HEK293 (cell line): ENCODE results near the gene EXOC3.

Experiments used
- CTCF ChIA-PET: fragments of 350-600 bp; formaldehyde crosslinking; extraction: SDS; loops from one replicate; lab custom pipeline; 2021; ENCODE audit warnings: antibody characterized with exemption; lab: Yijun Ruan, JAX
- POLR2A ChIA-PET: fragments of 300-600 bp; formaldehyde crosslinking; extraction: SDS; loops from one replicate; lab custom pipeline; 2020; ENCODE audit warnings: antibody characterized with exemption, inconsistent platforms; lab: Yijun Ruan, JAX
- H3K27ac ChIP-seq: fragments of 200-500 bp; sonication (Bioruptor generic); 2 replicates; pipeline ENCODE4 v1.5.1; 2014; ENCODE audit warnings: low read depth, low read length, control low read depth, inconsistent platforms; ENCODE audit errors: extremely low read depth
- H3K36me3 ChIP-seq, 2 experiments: fragments of 200-500 bp in 1 of 2; sonication (Bioruptor generic) in 1 of 2; 1 replicate in 1 of 2; 2 replicates in 1 of 2; pipeline ENCODE4 v1.5.1; 2014 to 2017; ENCODE audit warnings: inconsistent platforms in 2 of 2, low read length in 2 of 2; ENCODE audit not compliant: control insufficient read depth in 2 of 2, insufficient read depth in 1 of 2
- H3K4me1 ChIP-seq: fragments of 200-500 bp; sonication (Bioruptor generic); 2 replicates; pipeline ENCODE4 v1.5.1; 2014; ENCODE audit warnings: mild to moderate bottlenecking, low read length, inconsistent platforms; ENCODE audit not compliant: control insufficient read depth, insufficient read depth
- H3K4me3 ChIP-seq: 2 replicates; pipeline ENCODE4 v1.5.1; 2011; ENCODE audit warnings: low read depth, mild to moderate bottlenecking, control low read depth, low read length, moderate library complexity
- H3K9me3 ChIP-seq: fragments of 200-500 bp; sonication (Bioruptor generic); 2 replicates; pipeline ENCODE4 v1.5.1; 2014; ENCODE audit warnings: low read depth, low read length, inconsistent platforms; ENCODE audit not compliant: control insufficient read depth, insufficient read depth
- GLI2 ChIP-seq: fragments of 450-650 bp; formaldehyde crosslinking; IDR thresholded peaks from 2 replicates; pipeline ENCODE4; 2017; ENCODE audit warnings: missing biosample characterization, missing genetic modification characterization, low read depth, borderline replicate concordance
- HOXA7 ChIP-seq: sonication (generic); formaldehyde crosslinking; IDR thresholded peaks from 2 replicates; pipeline ENCODE4 v1.8.1; 2022; ENCODE audit warnings: missing genetic modification reagents, borderline replicate concordance
- HOXC10 ChIP-seq: sonication (generic); formaldehyde crosslinking; IDR thresholded peaks from 2 replicates; pipeline ENCODE4 v1.8.1; 2023; ENCODE audit warnings: mild to moderate bottlenecking, missing genetic modification reagents
- MYNN ChIP-seq: fragments of 450-650 bp; formaldehyde crosslinking; IDR thresholded peaks from 2 replicates; pipeline ENCODE4 v1.5.1; 2016; ENCODE audit warnings: missing biosample characterization, missing genetic modification characterization, borderline replicate concordance
- OVOL3 ChIP-seq: fragments of 450-650 bp; formaldehyde crosslinking; IDR thresholded peaks from 2 replicates; pipeline ENCODE4 v1.5.1; 2016; ENCODE audit warnings: missing biosample characterization, missing genetic modification characterization
- PRDM1 ChIP-seq: fragments of 450-650 bp; formaldehyde crosslinking; IDR thresholded peaks from 2 replicates; pipeline ENCODE4; 2016; ENCODE audit warnings: missing biosample characterization, missing genetic modification characterization
- SCRT1 ChIP-seq: fragments of 450-650 bp; formaldehyde crosslinking; IDR thresholded peaks from 2 replicates; pipeline ENCODE4 v1.5.1; 2016; ENCODE audit warnings: missing biosample characterization, missing genetic modification characterization, borderline replicate concordance
- SP7 ChIP-seq: fragments of 450-650 bp; formaldehyde crosslinking; IDR thresholded peaks from 2 replicates; pipeline ENCODE4 v1.5.1; 2016; ENCODE audit warnings: missing biosample characterization, missing genetic modification characterization
- ZBTB8A ChIP-seq: fragments of 450-650 bp; formaldehyde crosslinking; IDR thresholded peaks from 2 replicates; pipeline ENCODE4 v1.5.1; 2016; ENCODE audit warnings: missing biosample characterization, missing genetic modification characterization
- ZIC2 ChIP-seq: fragments of 450-650 bp; formaldehyde crosslinking; IDR thresholded peaks from 2 replicates; pipeline ENCODE4 v1.5.1; 2016; ENCODE audit warnings: missing biosample characterization, missing genetic modification characterization
- ZNF146 ChIP-seq: fragments of 450-650 bp; formaldehyde crosslinking; IDR thresholded peaks from 2 replicates; pipeline ENCODE4 v1.5.1; 2016; ENCODE audit warnings: missing biosample characterization, missing genetic modification characterization
- ZNF2 ChIP-seq: fragments of 450-650 bp; formaldehyde crosslinking; IDR thresholded peaks from 2 replicates; pipeline ENCODE4 v1.5.1; 2016; ENCODE audit warnings: missing biosample characterization, missing genetic modification characterization
- ZNF214 ChIP-seq: fragments of 450-650 bp; formaldehyde crosslinking; IDR thresholded peaks from 2 replicates; pipeline ENCODE4 v1.5.1; 2017; ENCODE audit warnings: missing biosample characterization, mild to moderate bottlenecking, missing genetic modification characterization, borderline replicate concordance
- ZNF510 ChIP-seq: fragments of 450-650 bp; formaldehyde crosslinking; IDR thresholded peaks from 2 replicates; pipeline ENCODE4 v1.5.1; 2018; ENCODE audit warnings: mild to moderate bottlenecking, missing genetic modification characterization, missing biosample characterization; ENCODE audit not compliant: insufficient replicate concordance
- ZNF529 ChIP-seq: fragments of 450-650 bp; formaldehyde crosslinking; IDR thresholded peaks from 2 replicates; pipeline ENCODE4 v1.5.1; 2017; ENCODE audit warnings: missing genetic modification characterization, missing biosample characterization; ENCODE audit not compliant: insufficient replicate concordance
- ZNF530 ChIP-seq: fragments of 450-650 bp; formaldehyde crosslinking; IDR thresholded peaks from 2 replicates; pipeline ENCODE4 v1.5.1; 2016; ENCODE audit warnings: low read depth, missing biosample characterization, missing genetic modification characterization
- ZNF600 ChIP-seq: fragments of 450-650 bp; formaldehyde crosslinking; IDR thresholded peaks from 2 replicates; pipeline ENCODE4 v1.5.1; 2016; ENCODE audit warnings: missing biosample characterization, missing genetic modification characterization
- ZNF658 ChIP-seq: fragments of 450-650 bp; formaldehyde crosslinking; IDR thresholded peaks from 2 replicates; pipeline ENCODE4; 2016; ENCODE audit warnings: missing biosample characterization, missing genetic modification characterization
- ZNF660 ChIP-seq: fragments of 450-650 bp; IDR thresholded peaks from 2 replicates; pipeline ENCODE4 v1.5.1; 2018; ENCODE audit warnings: missing biosample characterization, mild to moderate bottlenecking, missing genetic modification characterization
- ZNF670 ChIP-seq: fragments of 450-650 bp; formaldehyde crosslinking; IDR thresholded peaks from 2 replicates; pipeline ENCODE4 v1.5.1; 2016; ENCODE audit warnings: missing biosample characterization, missing genetic modification characterization, low read depth
- ZNF837 ChIP-seq: fragments of 450-650 bp; formaldehyde crosslinking; IDR thresholded peaks from 2 replicates; pipeline ENCODE4 v1.5.1; 2016; ENCODE audit warnings: missing biosample characterization, missing genetic modification characterization
- TF ChIP-seq, protein P1 (sequence below): fragments of 450-650 bp; formaldehyde crosslinking; IDR thresholded peaks from 2 replicates; pipeline ENCODE4 v1.5.1; 2017; ENCODE audit warnings: missing biosample characterization, mild to moderate bottlenecking, missing genetic modification characterization, moderate library complexity
- TF ChIP-seq, protein P2 (sequence below): fragments of 450-650 bp; formaldehyde crosslinking; IDR thresholded peaks from 2 replicates; pipeline ENCODE4 v1.5.1; 2016; ENCODE audit warnings: missing biosample characterization, missing genetic modification characterization, borderline replicate concordance
- TF ChIP-seq, protein P3 (sequence below): fragments of 450-650 bp; formaldehyde crosslinking; IDR thresholded peaks from 2 replicates; pipeline ENCODE4 v1.5.1; 2016; ENCODE audit warnings: missing biosample characterization, missing genetic modification characterization
- TF ChIP-seq, protein P4 (sequence below): fragments of 450-650 bp; formaldehyde crosslinking; optimal IDR thresholded peaks from 2 replicates; pipeline ENCODE3; 2016; ENCODE audit warnings: missing biosample characterization, mild to moderate bottlenecking, missing genetic modification characterization
- TF ChIP-seq, protein P5 (sequence below): fragments of 450-650 bp; formaldehyde crosslinking; IDR thresholded peaks from 2 replicates; pipeline ENCODE4 v1.5.1; 2016; ENCODE audit warnings: missing biosample characterization, missing genetic modification characterization

Gene EXOC3

DNA sequence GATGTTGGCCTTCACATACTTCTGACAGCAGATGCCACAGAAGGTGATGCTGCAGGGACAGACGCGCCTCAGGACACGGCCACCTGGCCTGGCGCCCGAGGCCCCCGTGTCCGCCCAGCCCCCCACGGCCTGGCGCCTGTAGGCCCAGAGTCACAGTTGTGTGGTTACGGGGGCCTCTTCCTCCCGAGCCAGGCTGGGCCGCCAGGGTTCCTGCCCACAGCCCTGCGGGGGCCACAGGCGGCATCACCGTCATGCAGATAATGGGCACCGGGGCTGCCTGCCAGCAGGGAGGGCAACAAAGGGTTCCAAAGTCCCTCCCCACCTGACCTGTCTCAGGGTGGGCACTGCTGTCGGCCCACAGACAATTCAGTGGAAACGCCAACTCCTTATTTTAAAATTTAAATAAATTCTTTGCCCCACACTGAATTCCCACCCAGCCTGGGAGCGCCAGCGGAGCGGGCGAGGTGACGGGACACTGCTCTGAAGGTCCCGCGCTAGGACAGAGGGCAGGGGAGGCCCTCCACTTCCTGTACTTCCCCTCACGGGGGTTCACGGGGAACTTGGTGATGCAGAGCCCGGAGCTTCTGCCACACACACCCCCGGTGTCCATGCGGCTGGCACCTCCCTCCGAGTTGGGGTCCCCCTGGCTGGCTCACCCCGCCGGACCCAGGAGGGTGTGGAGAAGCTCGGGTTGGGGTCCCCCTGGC, 40.6 kb downstream of the EXOC3 start:
- no peaks in the 10 kb centered on the region for H3K4me1 ChIP-seq
- H3K4me3 ChIP-seq, result no peak overlapping the region

DNA sequence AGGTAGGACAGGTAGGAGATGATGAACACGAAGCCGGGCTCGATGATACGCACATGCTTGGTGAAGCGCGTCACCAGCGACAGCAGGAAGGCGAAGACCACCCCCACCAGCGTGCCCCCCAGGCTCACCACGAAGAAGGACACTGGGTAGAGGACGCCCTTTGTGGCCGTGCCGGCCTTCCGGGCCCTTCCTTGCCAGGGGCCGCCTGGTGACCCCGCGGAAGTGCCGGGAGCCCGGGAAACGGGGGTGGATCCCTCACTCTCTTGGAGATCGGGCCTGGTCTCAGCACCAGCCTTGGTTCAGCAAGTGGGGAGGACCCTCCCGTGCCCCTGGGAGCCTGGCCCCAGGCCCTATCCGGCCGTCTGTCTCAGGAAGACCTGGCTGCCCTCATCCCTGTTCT, 41.6 kb downstream of the EXOC3 start:
- POLR2A ChIA-PET, result no interaction called here
- TF ChIP-seq ZNF2 (tag by site-specific recombination), result no peak
- TF ChIP-seq, protein P1, sequence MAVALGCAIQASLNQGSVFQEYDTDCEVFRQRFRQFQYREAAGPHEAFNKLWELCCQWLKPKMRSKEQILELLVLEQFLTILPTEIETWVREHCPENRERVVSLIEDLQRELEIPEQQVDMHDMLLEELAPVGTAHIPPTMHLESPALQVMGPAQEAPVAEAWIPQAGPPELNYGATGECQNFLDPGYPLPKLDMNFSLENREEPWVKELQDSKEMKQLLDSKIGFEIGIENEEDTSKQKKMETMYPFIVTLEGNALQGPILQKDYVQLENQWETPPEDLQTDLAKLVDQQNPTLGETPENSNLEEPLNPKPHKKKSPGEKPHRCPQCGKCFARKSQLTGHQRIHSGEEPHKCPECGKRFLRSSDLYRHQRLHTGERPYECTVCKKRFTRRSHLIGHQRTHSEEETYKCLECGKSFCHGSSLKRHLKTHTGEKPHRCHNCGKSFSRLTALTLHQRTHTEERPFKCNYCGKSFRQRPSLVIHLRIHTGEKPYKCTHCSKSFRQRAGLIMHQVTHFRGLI (tag by site-specific recombination), result no peak
- TF ChIP-seq OVOL3 (tag by site-specific recombination), result no peak
- no peak for TF ChIP-seq HOXA7 (CRISPR knock-in tag)
- TF ChIP-seq ZNF510 (tag by site-specific recombination), result no peak
- no peak for TF ChIP-seq ZNF600 (tag by site-specific recombination)
- TF ChIP-seq ZNF660 (tag by site-specific recombination), result no peak
- no peak for TF ChIP-seq SCRT1 (tag by site-specific recombination)
- no peak for TF ChIP-seq HOXC10 (CRISPR knock-in tag)
- no peak for TF ChIP-seq GLI2 (tag by site-specific recombination)
- TF ChIP-seq PRDM1 (tag by site-specific recombination), result no peak
- no peak for TF ChIP-seq ZNF214

More for the DNA sequence above, 40.6 kb downstream of the EXOC3 start:
- TF ChIP-seq ZNF658, result no peak
- TF ChIP-seq, protein P2, sequence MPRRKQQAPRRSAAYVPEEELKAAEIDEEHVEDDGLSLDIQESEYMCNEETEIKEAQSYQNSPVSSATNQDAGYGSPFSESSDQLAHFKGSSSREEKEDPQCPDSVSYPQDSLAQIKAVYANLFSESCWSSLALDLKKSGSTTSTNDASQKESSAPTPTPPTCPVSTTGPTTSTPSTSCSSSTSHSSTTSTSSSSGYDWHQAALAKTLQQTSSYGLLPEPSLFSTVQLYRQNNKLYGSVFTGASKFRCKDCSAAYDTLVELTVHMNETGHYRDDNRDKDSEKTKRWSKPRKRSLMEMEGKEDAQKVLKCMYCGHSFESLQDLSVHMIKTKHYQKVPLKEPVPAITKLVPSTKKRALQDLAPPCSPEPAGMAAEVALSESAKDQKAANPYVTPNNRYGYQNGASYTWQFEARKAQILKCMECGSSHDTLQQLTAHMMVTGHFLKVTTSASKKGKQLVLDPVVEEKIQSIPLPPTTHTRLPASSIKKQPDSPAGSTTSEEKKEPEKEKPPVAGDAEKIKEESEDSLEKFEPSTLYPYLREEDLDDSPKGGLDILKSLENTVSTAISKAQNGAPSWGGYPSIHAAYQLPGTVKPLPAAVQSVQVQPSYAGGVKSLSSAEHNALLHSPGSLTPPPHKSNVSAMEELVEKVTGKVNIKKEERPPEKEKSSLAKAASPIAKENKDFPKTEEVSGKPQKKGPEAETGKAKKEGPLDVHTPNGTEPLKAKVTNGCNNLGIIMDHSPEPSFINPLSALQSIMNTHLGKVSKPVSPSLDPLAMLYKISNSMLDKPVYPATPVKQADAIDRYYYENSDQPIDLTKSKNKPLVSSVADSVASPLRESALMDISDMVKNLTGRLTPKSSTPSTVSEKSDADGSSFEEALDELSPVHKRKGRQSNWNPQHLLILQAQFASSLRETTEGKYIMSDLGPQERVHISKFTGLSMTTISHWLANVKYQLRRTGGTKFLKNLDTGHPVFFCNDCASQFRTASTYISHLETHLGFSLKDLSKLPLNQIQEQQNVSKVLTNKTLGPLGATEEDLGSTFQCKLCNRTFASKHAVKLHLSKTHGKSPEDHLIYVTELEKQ, result no peak
- no peak for TF ChIP-seq ZNF670 (tag by site-specific recombination)
- no peak for TF ChIP-seq MYNN (tag by site-specific recombination)
- TF ChIP-seq ZNF529, result no peak
- TF ChIP-seq ZNF146, result no peak
- TF ChIP-seq, protein P3, sequence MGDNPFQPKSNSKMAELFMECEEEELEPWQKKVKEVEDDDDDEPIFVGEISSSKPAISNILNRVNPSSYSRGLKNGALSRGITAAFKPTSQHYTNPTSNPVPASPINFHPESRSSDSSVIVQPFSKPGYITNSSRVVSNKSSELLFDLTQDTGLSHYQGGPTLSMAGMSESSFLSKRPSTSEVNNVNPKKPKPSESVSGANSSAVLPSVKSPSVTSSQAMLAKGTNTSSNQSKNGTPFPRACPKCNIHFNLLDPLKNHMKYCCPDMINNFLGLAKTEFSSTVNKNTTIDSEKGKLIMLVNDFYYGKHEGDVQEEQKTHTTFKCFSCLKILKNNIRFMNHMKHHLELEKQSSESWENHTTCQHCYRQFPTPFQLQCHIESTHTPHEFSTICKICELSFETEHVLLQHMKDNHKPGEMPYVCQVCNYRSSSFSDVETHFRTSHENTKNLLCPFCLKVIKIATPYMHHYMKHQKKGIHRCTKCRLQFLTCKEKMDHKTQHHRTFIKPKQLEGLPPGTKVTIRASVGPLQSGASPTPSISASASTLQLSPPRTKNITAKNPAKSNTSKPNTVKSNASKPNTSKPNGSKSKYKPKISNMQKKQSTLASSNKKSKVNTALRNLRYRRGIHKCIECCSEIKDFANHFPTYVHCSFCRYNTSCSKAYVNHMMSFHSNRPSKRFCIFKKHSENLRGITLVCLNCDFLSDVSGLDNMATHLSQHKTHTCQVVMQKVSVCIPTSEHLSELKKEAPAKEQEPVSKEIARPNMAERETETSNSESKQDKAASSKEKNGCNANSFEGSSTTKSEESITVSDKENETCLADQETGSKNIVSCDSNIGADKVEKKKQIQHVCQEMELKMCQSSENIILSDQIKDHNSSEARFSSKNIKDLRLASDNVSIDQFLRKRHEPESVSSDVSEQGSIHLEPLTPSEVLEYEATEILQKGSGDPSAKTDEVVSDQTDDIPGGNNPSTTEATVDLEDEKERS (tag by site-specific recombination), result no peak
- TF ChIP-seq ZBTB8A (tag by site-specific recombination), result no peak
- TF ChIP-seq ZIC2 (tag by site-specific recombination), result no peak
- TF ChIP-seq ZNF837 (tag by site-specific recombination), result no peak
- TF ChIP-seq SP7 (tag by site-specific recombination), result no peak
- TF ChIP-seq ZNF2 (tag by site-specific recombination), result no peak
- TF ChIP-seq, protein P4, sequence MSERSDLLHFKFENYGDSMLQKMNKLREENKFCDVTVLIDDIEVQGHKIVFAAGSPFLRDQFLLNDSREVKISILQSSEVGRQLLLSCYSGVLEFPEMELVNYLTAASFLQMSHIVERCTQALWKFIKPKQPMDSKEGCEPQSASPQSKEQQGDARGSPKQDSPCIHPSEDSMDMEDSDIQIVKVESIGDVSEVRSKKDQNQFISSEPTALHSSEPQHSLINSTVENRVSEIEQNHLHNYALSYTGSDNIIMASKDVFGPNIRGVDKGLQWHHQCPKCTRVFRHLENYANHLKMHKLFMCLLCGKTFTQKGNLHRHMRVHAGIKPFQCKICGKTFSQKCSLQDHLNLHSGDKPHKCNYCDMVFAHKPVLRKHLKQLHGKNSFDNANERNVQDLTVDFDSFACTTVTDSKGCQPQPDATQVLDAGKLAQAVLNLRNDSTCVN, result no peak
- TF ChIP-seq ZNF530 (tag by site-specific recombination), result no peak
- TF ChIP-seq, protein P5, sequence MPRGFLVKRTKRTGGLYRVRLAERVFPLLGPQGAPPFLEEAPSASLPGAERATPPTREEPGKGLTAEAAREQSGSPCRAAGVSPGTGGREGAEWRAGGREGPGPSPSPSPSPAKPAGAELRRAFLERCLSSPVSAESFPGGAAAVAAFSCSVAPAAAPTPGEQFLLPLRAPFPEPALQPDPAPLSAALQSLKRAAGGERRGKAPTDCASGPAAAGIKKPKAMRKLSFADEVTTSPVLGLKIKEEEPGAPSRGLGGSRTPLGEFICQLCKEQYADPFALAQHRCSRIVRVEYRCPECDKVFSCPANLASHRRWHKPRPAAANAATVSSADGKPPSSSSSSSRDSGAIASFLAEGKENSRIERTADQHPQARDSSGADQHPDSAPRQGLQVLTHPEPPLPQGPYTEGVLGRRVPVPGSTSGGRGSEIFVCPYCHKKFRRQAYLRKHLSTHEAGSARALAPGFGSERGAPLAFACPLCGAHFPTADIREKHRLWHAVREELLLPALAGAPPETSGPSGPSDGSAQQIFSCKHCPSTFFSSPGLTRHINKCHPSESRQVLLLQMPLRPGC (tag by site-specific recombination), result no peak
- Histone ChIP-seq H3K36me3 (no peaks in the 10 kb centered on the region; a peak in 1 of 3 replicates), H3K27ac (no peak overlapping the region), H3K9me3 (no peaks in the 10 kb centered on the region)
- CTCF ChIA-PET, result no interaction called here
- POLR2A ChIA-PET, result no interaction called here

More for the DNA sequence above, 41.6 kb downstream of the EXOC3 start:
- H3K4me1 ChIP-seq, result no peaks in the 10 kb centered on the region
- H3K27ac ChIP-seq, result no peak overlapping the region
- no peaks in the 10 kb centered on the region; a peak in 1 of 3 replicates for H3K36me3 ChIP-seq
- no peaks in the 10 kb centered on the region for H3K9me3 ChIP-seq
- H3K4me3 ChIP-seq, result no peak overlapping the region
- CTCF ChIA-PET, result no interaction called here
